SK-N-SH (cell line): Measurements from ENCODE around the gene TMPRSS11E. TPM values are rescaled to one million over a fixed set of nuclear protein-coding genes. Genes with fewer than 3 reads are reported as not detected.

Experiments
- CTCF ChIA-PET: fragments of 300-600, 350-600 bp; formaldehyde crosslinking; extraction: SDS; loops from one replicate; lab custom pipeline; 2021; lab: Yijun Ruan, JAX
- POLR2A ChIA-PET: fragments of 350-600 bp; sonication (Branson Sonifier 250); formaldehyde crosslinking; extraction: SDS; loops from one replicate; lab custom pipeline; 2020; ENCODE audit warnings: antibody characterized with exemption, inconsistent platforms; lab: Yijun Ruan, JAX
- DNase-seq: peaks from one replicate; pipeline ENCODE4 v3.0.0; 2012
- H2AFZ ChIP-seq: fragments of 200-600 bp; sonication (generic); 2 replicates; pipeline ENCODE4 v1.8.1; 2016; ENCODE audit warnings: antibody characterized with exemption, mild to moderate bottlenecking, low read depth
- H3F3A ChIP-seq: fragments of 200-600 bp; sonication (generic); replicated peaks from 2 replicates; pipeline ENCODE3; 2016; ENCODE audit warnings: antibody characterized with exemption, mild to moderate bottlenecking; ENCODE audit not compliant: insufficient read depth
- H3K27ac ChIP-seq, 2 experiments: fragments of 200-500 bp in 1 of 2; fragments of 200-600 bp in 1 of 2; sonication (Bioruptor generic) in 1 of 2; sonication (generic), shearing (Covaris generic) in 1 of 2; 2 replicates each; pipeline versions ENCODE4 v1.5.1 to v1.6.1; 2014 to 2016; ENCODE audit warnings: low read depth in 2 of 2, inconsistent platforms in 1 of 2, low read length in 1 of 2, mild to moderate bottlenecking in 1 of 2, mixed read lengths in 1 of 2
- H3K27me3 ChIP-seq: fragments of 200-600 bp; sonication (generic), shearing (Covaris generic); 2 replicates; pipeline ENCODE4 v1.6.1; 2016; ENCODE audit warnings: mixed run types; ENCODE audit not compliant: insufficient read depth
- H3K36me3 ChIP-seq, 2 experiments: fragments of 200-500 bp in 1 of 2; fragments of 200-600 bp in 1 of 2; sonication (Bioruptor generic) in 1 of 2; sonication (generic) in 1 of 2; replicated peaks in 1 of 2; 2 replicates each; pipeline versions ENCODE3 to v1.5.1; 2014 to 2016; ENCODE audit warnings: low read length in 1 of 2, mild to moderate bottlenecking in 1 of 2; ENCODE audit not compliant: insufficient read depth in 2 of 2, control insufficient read depth in 1 of 2
- H3K4me1 ChIP-seq, 2 experiments: fragments of 200-500 bp in 1 of 2; fragments of 200-600 bp in 1 of 2; sonication (Bioruptor generic) in 1 of 2; sonication (generic), shearing (Covaris generic) in 1 of 2; 2 replicates each; pipeline versions ENCODE4 v1.5.1 to v1.6.1; 2014 to 2016; ENCODE audit warnings: low read depth in 1 of 2, low read length in 1 of 2, mixed run types in 1 of 2; ENCODE audit not compliant: insufficient read depth in 2 of 2, control insufficient read depth in 1 of 2
- H3K4me2 ChIP-seq: fragments of 200-600 bp; sonication (generic), shearing (Covaris generic); 2 replicates; pipeline ENCODE4 v1.6.1; 2017; ENCODE audit warnings: mixed run types
- H3K4me3 ChIP-seq, 2 experiments: fragments of 200-500 bp in 1 of 2; fragments of 200-600 bp in 1 of 2; sonication (Bioruptor generic) in 1 of 2; sonication (generic), shearing (Covaris generic) in 1 of 2; 2 replicates each; pipeline versions ENCODE4 v1.5.1 to v1.8.1; 2014 to 2016; ENCODE audit warnings: low read depth in 2 of 2, inconsistent platforms in 1 of 2, low read length in 1 of 2, mild to moderate bottlenecking in 1 of 2, mixed read lengths in 1 of 2, moderate library complexity in 1 of 2
- H3K79me2 ChIP-seq: fragments of 200-600 bp; sonication (generic); 2 replicates; pipeline ENCODE4 v1.8.1; 2017; ENCODE audit warnings: mild to moderate bottlenecking; ENCODE audit not compliant: insufficient read depth
- H3K9ac ChIP-seq: fragments of 200-600 bp; sonication (generic); 2 replicates; pipeline ENCODE4 v1.6.1; 2017; ENCODE audit warnings: mixed run types
- H3K9me2 ChIP-seq: fragments of 200-600 bp; sonication (generic); 2 replicates; pipeline ENCODE4 v1.6.1; 2017; ENCODE audit warnings: mixed run types
- H3K9me3 ChIP-seq: fragments of 200-600 bp; sonication (generic); 2 replicates; pipeline ENCODE4 v1.6.1; 2017; ENCODE audit warnings: mixed run types, mild to moderate bottlenecking, moderate library complexity
- H4K20me1 ChIP-seq: fragments of 200-600 bp; sonication (generic); 2 replicates; pipeline ENCODE4 v1.6.1; 2017; ENCODE audit warnings: mild to moderate bottlenecking, mixed run types; ENCODE audit not compliant: insufficient read depth
- EP300 ChIP-seq, 2 experiments: IDR thresholded peaks; 2 replicates each; pipeline versions ENCODE4 v1.4.0 to v1.6.1; 2012; ENCODE audit warnings: borderline replicate concordance in 1 of 2, low read depth in 1 of 2, low read length in 1 of 2
- FOXJ3 ChIP-seq: sonication (generic); formaldehyde crosslinking; IDR thresholded peaks from 2 replicates; pipeline ENCODE4 v1.5.1; 2020; ENCODE audit warnings: mild to moderate bottlenecking, missing genetic modification reagents
- MXI1 ChIP-seq: IDR thresholded peaks from 2 replicates; pipeline ENCODE4 v1.6.1; 2012; ENCODE audit warnings: mild to moderate bottlenecking, low read depth, low read length, improper control_type of control experiment
- NFIC ChIP-seq: IDR thresholded peaks from 2 replicates; pipeline ENCODE4 v1.4.0; 2012; ENCODE audit warnings: borderline replicate concordance
- RCOR1 ChIP-seq: fragments of 150-350 bp; IDR thresholded peaks from 2 replicates; pipeline ENCODE4 v1.6.1; 2017; ENCODE audit warnings: antibody characterized with exemption, low read length
- SIN3A ChIP-seq: IDR thresholded peaks from 2 replicates; pipeline ENCODE4 v1.6.1; 2012; ENCODE audit warnings: low read depth, mild to moderate bottlenecking, low read length, moderate library complexity, borderline replicate concordance
- TCF12 ChIP-seq: IDR thresholded peaks from 2 replicates; pipeline ENCODE4 v1.4.0; 2012
- USF2 ChIP-seq: fragments of 150-350 bp; IDR thresholded peaks from 2 replicates; pipeline ENCODE4 v1.6.1; 2017; ENCODE audit warnings: antibody characterized with exemption, low read length, low read depth, borderline replicate concordance
- YY1 ChIP-seq: IDR thresholded peaks from 2 replicates; pipeline ENCODE4 v1.4.0; 2012; ENCODE audit warnings: low read depth, mild to moderate bottlenecking
- WGBS: methylation state at CpG from one replicate; pipeline ENCODE4 v1.1.6; 2017; ENCODE audit warnings: low lambda C conversion rate; 5-methylcytosine and 5-hydroxymethylcytosine counted together
- polyA plus RNA-seq, 3 experiments: library from polyadenylated mRNA; depleted of rRNA; stranded (reverse); fragments of >200 nt; gene quantifications; 2 replicates each; pipeline ENCODE4 v1.2.3, GENCODE V29; 2012
- TF ChIP-seq, protein P1 (sequence below): IDR thresholded peaks from 2 replicates; pipeline ENCODE4; 2012

The TMPRSS11E gene
- polyA plus RNA-seq, 1 of the 3 experiments (the other 2 are of a cell fraction) = not detected

GRCh38 chr4:68476191-68476590 lies 28.9 kb downstream of the TMPRSS11E start:
- no peak overlapping the region for H3K9ac ChIP-seq
- no peaks in the 10 kb centered on the region for H3K9me3 ChIP-seq
- H3K9me2 ChIP-seq = no peaks in the 10 kb centered on the region
- H3K4me2 ChIP-seq = no peak overlapping the region
- H2AFZ ChIP-seq = no peak overlapping the region
- no peaks in the 10 kb centered on the region for H3K79me2 ChIP-seq
- peak; percentile 0 for DNase-seq
- no peak overlapping the region for H3K4me3 ChIP-seq
- no peak overlapping the region for H3K27ac ChIP-seq
- CTCF ChIA-PET = no interaction called here
- POLR2A ChIA-PET = no interaction called here
- TF ChIP-seq USF2 = no peak
- 0 out of 2 replicates have a peak, but pooled peaks have one; percentile 9 for TF ChIP-seq TCF12
- WGBS = 5% methylated on average over 5 of the region's 5 CpGs
- H3K27me3 ChIP-seq = no peaks in the 10 kb centered on the region
- no peaks in the 10 kb centered on the region for H3K4me1 ChIP-seq
- H3F3A ChIP-seq = no peaks in the 10 kb centered on the region
- no peaks in the 10 kb centered on the region for H3K36me3 ChIP-seq
- H4K20me1 ChIP-seq = no peaks in the 10 kb centered on the region

- Histone ChIP-seq H3K4me2 (no peak overlapping the region), H4K20me1 (no peaks in the 10 kb centered on the region), H3K4me1 (no peaks in the 10 kb centered on the region), H3K4me3 (no peak overlapping the region), H3F3A (no peaks in the 10 kb centered on the region), H3K79me2 (no peaks in the 10 kb centered on the region), H3K27me3 (no peaks in the 10 kb centered on the region; the same call in 1 of the 2 replicates)
- DNase-seq = no peak
- POLR2A ChIA-PET = no interaction called here
- no peak for TF ChIP-seq USF2
- TF ChIP-seq EP300 (IDR thresholded peaks at IDR 0.05; ENCODE audit: borderline replicate concordance in 1 of 2, low read depth in 1 of 2, low read length in 1 of 2) = no peak
- TF ChIP-seq NFIC = no peak
- TF ChIP-seq, protein P1, sequence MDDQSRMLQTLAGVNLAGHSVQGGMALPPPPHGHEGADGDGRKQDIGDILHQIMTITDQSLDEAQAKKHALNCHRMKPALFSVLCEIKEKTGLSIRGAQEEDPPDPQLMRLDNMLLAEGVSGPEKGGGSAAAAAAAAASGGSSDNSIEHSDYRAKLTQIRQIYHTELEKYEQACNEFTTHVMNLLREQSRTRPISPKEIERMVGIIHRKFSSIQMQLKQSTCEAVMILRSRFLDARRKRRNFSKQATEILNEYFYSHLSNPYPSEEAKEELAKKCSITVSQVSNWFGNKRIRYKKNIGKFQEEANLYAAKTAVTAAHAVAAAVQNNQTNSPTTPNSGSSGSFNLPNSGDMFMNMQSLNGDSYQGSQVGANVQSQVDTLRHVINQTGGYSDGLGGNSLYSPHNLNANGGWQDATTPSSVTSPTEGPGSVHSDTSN = no peak
- TF ChIP-seq MXI1 = no peak
- no peak for TF ChIP-seq YY1
- no peak for TF ChIP-seq RCOR1
- TF ChIP-seq TCF12 = no peak
- TF ChIP-seq SIN3A = no peak
- no peak for TF ChIP-seq FOXJ3
- TF ChIP-seq, all 33 proteins: peak for 0
- Histone ChIP-seq H3K27ac (no peak overlapping the region), H2AFZ (no peak overlapping the region), H3K9ac (no peak overlapping the region), H3K9me2 (no peaks in the 10 kb centered on the region), H3K36me3 (no peaks in the 10 kb centered on the region), H3K9me3 (no peaks in the 10 kb centered on the region)
- CTCF ChIA-PET = interaction anchor here (1.0 to 1.5 kb wide), 2 partner anchors 9 to 465 kb away, joined by 3 to 10 read pairs; no protein-coding TSS in a partner anchor
- WGBS = 26% methylated on average over 4 of the region's 5 CpGs
These were observed 42.1 kb downstream of the TMPRSS11E start for GRCh38 chr4:68489338-68489737.
